Mucosa of stomach (tissue), 1 donor: Measurements from ENCODE around the gene ZNF526.
"Not testable (repeated sequence)": the region's sequence is repeated elsewhere in the genome, so short reads cannot be mapped to it uniquely, and the experiment has no call there.

Experiments
- H3K27me3 ChIP-seq: one replicate; pipeline ENCODE4 v1.7.0; 2013; ENCODE audit warnings: mild to moderate bottlenecking, low read length; ENCODE audit not compliant: control insufficient read depth, insufficient read depth
- H3K36me3 ChIP-seq: one replicate; pipeline ENCODE4 v1.7.0; 2013; ENCODE audit warnings: low read length; ENCODE audit not compliant: control insufficient read depth, insufficient read depth
- H3K4me1 ChIP-seq: one replicate; pipeline ENCODE4 v1.7.0; 2013; ENCODE audit warnings: mild to moderate bottlenecking, low read length; ENCODE audit not compliant: control insufficient read depth, insufficient read depth
- H3K4me3 ChIP-seq: one replicate; pipeline ENCODE4 v1.7.0; 2013; ENCODE audit warnings: low read length
- H3K9ac ChIP-seq: one replicate; pipeline ENCODE4 v1.7.0; 2013; ENCODE audit warnings: mild to moderate bottlenecking, low read length, moderate library complexity
- H3K9me3 ChIP-seq: one replicate; pipeline ENCODE4 v1.7.0; 2013; ENCODE audit warnings: mild to moderate bottlenecking, low read length, moderate library complexity; ENCODE audit not compliant: control insufficient read depth
- donor health status: Pancreatic carcinoma.

The ZNF526 gene

DNA sequence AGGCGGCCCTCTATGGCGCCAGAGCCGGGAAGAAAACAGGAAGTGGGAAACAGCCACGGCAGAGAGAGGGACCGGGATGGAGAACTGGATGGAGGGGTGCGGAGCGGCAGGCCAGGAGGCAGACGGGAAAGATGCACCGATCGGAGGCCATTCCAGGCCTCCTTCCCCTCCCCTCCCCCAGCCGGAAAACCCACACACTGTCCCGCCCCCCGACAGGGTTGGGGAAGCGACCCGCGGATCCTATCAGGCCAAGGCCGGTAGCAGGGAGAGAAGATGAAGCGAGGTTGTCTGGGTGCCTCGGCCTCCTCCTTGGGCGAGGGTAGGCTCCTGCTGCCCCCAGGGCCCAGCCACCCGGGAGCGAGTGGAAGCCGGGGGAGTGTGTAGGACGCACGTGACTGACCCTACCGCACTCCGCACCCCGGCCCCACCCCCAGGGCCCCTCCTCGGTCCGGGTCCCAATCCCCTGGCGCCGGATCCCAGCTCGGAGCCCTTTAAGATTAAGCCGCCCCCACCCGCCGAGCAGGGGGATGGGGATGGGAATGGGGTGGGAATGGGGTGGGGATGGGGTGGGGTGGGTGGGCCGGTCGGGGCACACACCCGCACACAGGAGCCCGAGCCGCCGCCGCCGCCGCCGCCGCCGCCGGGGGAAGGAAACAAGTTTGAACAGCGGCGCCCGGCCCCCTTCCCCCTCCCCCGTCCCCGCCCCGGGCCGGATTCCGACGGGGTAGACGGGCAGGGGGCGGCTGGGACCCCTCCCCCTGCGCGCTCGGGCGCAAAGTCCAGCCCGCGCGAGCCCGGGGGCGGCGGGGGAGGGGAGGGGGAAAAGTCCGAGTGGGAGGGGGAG is 33.4 kb downstream of the ZNF526 start:
- Histone ChIP-seq H3K27me3 (no peaks in the 10 kb centered on the region), H3K4me3 (peak overlapping the region; percentile 87), H3K36me3 (no peaks in the 10 kb centered on the region), H3K9me3 (no peaks in the 10 kb centered on the region), H3K9ac (peak overlapping the region; percentile 94), H3K4me1 (peaks cover 36% of the 10 kb centered on the region)

DNA sequence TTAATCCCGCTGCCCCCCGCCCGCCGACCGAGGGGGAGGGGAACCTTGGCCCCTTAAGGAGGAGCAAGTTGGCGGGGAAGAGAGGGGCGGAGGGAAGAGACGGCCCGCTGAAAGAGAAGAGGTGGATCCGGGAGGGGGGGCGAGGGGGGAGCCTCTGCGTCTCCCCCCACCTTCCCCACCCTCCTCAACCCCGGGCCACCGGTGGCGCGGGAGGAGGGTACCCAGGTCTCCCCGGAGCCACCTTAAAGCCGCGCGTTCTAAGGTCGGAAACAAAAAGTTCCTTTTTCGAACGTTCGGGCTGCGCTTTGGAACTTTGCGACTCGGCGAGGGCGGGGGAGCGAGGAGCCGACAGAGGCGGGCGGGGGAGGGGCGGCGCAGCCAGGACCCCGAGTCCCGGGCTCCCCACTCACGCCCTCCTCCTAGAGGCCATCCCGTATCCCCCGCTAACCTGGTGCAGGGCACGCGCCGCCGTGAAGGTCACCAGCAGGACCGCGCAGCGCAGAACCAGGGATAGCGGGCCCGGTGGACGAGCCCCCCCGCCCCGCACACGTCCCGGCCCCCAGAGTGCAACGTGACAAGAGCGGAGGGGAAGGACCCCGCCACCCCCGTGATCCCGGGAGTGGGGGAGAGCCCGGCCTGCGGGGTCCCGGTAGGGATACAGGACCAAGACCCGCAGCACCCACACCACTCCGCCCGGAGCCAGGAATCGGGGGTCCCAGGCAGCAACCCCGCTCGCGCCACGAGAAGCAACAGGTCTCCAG is 34.2 kb downstream of the ZNF526 start:
- Histone ChIP-seq H3K4me1 (peaks cover 36% of the 10 kb centered on the region), H3K27me3 (no peaks in the 10 kb centered on the region), H3K9me3 (no peaks in the 10 kb centered on the region), H3K9ac (peak overlapping the region; percentile 94), H3K4me3 (peak overlapping the region; percentile 87), H3K36me3 (no peaks in the 10 kb centered on the region)

DNA sequence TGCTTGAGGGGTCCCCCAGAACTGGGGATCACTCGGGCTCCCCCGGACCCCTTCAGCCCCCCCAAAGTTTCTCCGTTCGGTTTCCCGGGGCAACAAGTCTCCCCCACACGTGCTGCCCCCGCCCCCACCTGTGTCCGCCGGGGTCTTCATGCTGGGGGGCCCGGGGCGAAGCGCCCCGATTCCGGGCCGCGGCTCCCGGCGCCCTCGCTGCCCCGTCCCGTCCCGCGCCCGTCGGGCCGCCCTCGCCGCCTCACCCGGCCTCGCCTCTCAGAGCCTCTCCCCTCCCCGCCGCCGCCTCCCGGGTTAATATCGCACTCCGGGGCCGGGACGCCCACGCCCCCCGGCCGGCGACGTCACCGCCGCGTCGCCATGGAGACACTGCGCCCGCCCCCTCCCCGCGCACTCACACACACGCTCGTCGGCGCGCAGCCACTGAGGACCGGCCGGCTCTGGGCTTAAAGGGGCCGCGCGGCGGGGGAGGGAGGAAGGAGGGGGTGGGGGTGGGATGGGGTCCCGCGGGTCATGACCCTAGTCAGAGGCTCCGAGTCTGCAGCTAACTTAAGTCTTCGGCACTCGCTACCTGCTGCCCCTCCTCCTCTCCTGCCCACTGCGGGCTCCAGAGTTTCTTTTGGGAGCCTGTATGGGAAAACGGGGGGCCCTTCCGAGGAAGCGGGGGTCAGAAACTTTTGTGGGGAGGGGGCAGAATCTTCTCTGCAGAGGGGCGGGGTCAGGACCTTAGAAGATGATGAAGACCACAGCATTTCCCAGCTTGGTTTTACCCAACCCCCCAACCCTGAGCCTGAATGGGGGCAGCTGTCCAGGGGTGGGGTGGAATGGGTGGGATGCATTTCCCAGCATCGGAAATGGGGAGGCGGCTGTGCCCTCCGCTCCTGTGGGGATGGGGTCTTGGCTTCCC is 35.0 kb downstream of the ZNF526 start, which contains the start of gene ERF:
TSS of gene ERF (minus strand) at position 279 of the 916 bp plus-strand sequence. CDS start at position 150, 129 bp downstream.
- H3K4me1 ChIP-seq, result peaks cover 35% of the 10 kb centered on the region
- H3K9ac ChIP-seq, result peak within 1 kb of the TSS; percentile 94
- H3K4me3 ChIP-seq, result peak within 1 kb of the TSS; percentile 87
- H3K9me3 ChIP-seq, result no peaks in the 10 kb centered on the region
- no peaks in the 10 kb centered on the region for H3K27me3 ChIP-seq
- H3K36me3 ChIP-seq, result no peaks in the 10 kb centered on the region

DNA sequence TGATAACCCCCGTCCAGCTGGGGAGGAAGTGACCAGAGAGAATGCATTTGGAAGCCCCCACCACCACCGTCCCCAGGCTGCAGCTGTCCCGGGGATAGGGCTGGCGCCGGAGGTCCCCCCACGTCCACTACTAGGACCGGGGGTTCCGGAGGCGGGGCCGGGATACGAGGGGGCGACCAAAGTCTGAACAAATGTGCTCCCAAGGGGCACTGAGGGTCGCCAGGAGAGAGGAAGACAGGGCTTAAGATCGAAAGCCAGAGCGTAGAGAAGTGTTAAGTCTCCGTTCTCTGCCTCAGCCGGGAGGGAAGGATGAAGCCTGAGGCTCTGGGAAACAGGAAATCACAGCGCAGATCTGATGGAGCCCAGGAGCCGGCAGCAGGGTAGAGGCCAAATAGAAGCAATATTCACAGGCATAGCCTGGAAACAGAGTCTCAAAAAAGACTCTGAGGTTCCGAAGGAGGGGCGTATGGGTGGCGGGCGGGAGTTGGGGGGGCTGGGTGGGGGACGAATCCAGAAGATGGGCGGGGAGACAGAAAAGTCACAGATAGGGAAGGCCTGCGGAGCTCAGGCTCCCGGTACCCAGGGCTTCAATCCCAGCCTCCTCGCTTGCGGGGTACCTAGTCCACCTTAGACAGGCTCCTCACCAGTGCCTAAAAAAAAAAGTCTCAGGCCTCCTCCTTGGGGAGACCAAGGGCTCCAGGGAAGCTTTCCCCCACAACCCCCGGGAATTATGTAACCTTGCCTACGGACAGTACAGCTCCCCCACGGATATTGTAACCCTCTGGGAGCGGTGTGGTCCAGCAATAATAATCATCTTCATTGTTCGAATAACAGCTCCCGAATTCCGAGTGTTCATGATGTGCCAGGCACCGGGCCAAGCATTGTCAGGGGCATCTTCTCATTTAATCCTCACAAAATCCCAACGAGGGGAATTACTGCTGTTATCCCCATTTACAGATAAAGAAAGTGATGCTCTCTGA is 35.9 kb downstream of the ZNF526 start:
- Histone ChIP-seq H3K27me3 (no peaks in the 10 kb centered on the region), H3K4me1 (peaks cover 25% of the 10 kb centered on the region), H3K9ac (peak overlapping the region; percentile 68), H3K9me3 (no peaks in the 10 kb centered on the region), H3K4me3 (peak overlapping the region; percentile 38), H3K36me3 (no peaks in the 10 kb centered on the region)

DNA sequence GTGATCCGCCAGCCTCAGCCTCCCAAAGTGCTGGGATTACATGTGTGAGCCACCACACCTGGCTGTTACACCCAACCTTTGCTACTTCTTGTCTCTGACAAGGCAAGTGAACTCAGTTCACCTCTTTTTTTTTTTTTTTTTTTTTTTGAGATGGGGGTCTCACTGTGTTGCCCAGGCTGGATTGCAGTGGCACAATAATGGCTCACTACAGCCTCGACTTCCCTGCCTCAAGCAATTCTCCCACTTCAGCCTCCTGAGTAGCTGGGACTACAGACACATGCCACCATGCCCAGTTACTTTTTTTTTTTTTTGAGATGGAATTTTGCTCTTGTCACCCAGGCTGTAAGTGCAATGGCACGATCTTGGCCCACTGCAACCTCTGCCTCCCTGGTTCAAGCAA is 37.7 kb downstream of the ZNF526 start:
- not testable (repeated sequence) for H3K36me3 ChIP-seq, H3K27me3 ChIP-seq, H3K9me3 ChIP-seq, H3K4me3 ChIP-seq, H3K9ac ChIP-seq
- peaks cover 11% of the 10 kb centered on the region for H3K4me1 ChIP-seq

DNA sequence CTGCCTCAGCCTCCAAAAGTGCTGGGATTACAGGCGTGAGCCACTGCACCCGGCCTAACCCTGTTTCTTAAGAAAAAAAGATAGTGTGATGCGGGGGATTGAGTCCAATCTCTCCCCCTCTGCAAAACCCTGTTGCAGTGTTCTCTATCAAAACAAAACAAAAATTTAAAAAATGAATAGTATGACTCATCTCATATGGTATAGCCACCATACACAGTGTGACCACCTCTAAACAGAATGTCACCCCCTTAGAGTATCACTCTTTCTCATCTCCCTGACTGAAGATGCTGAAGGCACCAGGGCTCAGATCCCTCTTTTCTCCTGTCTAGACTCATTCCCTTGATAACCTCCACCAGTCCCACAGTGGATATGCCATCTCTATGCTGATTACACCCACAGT is 41.7 kb downstream of the ZNF526 start:
- H3K4me3 ChIP-seq, result no peak overlapping the region
- H3K36me3 ChIP-seq, result no peaks in the 10 kb centered on the region
- no peaks in the 10 kb centered on the region for H3K27me3 ChIP-seq
- no peaks in the 10 kb centered on the region for H3K9me3 ChIP-seq
- no peak overlapping the region for H3K9ac ChIP-seq
- H3K4me1 ChIP-seq, result no peaks in the 10 kb centered on the region

DNA sequence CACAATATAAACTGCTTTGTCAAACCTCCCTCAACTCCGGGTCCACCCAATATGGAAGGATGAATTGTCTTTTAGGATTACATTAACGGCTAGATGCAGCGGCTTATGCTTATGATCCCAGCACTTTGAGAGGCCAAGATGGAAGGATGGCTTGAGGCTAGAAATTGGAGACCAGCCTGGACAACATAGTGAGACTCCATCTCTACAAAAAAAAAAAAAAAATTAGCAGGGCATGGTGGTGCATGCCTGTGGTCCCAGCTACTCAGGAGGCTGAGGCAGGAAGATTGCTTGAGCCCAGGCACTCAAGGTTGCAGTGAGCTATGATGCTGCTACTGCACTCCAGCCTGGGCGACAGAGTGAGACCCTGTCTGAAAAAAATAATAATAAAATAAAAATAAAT is 46.0 kb downstream of the ZNF526 start:
- not testable (repeated sequence) for H3K9ac ChIP-seq, H3K27me3 ChIP-seq

GRCh38 chr19:42266928-42267603 is 47.0 kb downstream of the ZNF526 start:
- not testable (repeated sequence) for H3K36me3 ChIP-seq, H3K4me3 ChIP-seq, H3K27me3 ChIP-seq, H3K9ac ChIP-seq, H3K9me3 ChIP-seq
- H3K4me1 ChIP-seq, result peaks cover 20% of the 10 kb centered on the region

More for the DNA sequence above, 46.0 kb downstream of the ZNF526 start:
- H3K36me3 ChIP-seq, H3K4me3 ChIP-seq, H3K9me3 ChIP-seq: not testable (repeated sequence)
- peaks cover 14% of the 10 kb centered on the region for H3K4me1 ChIP-seq

DNA sequence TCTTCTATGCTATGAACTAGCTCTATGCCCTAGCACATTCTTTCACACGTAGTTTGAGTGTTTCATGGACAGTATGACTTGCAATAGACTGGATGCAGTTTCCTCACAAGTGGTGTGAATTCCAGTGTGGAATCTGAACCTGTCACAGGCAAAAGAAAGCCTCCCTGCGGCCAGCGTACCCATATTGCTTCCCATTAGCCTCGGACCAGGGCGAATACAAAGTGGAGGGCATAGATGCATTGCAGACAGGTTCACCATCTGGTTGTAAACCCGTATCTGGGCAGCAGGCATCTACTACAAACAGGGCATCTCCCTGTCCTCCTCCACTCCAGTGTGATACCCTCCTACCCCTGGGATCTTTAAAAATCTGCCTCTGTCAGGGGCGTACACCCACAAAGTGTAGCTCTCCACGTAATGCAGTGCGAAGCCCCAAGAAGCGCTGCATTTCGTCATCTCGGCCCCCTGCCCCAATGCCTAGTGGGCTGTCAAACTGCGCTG is 47.6 kb downstream of the ZNF526 start:
- peak overlapping the region; percentile 63 for H3K9ac ChIP-seq

GRCh38 chr19:42268142-42268703 is 48.1 kb downstream of the ZNF526 start:
- Histone ChIP-seq H3K9me3 (no peaks in the 10 kb centered on the region), H3K9ac (peak overlapping the region; percentile 81), H3K4me3 (peak overlapping the region; percentile 80), H3K4me1 (peaks cover 20% of the 10 kb centered on the region), H3K27me3 (no peaks in the 10 kb centered on the region), H3K36me3 (no peaks in the 10 kb centered on the region)

More for the DNA sequence above, 47.6 kb downstream of the ZNF526 start:
- Histone ChIP-seq H3K4me3 (no peak overlapping the region), H3K9me3 (no peaks in the 10 kb centered on the region), H3K36me3 (no peaks in the 10 kb centered on the region), H3K4me1 (peaks cover 20% of the 10 kb centered on the region), H3K27me3 (no peaks in the 10 kb centered on the region)
